Activated T-cell treated with anti-CD3 and anti-CD28 coated beads, Interleukin-2, amount 50 U/mL, for 72 hours (primary cell): ENCODE data around the gene GRIA4. TPM values are rescaled to one million over a fixed set of nuclear protein-coding genes. Genes with fewer than 3 reads are reported as not detected.

Experiments
- ATAC-seq, 2 donors: fragments of 150-1000 bp; cut with Tn5 transposase; replicated peaks in 1 of 2; 2 replicates each; pipeline ENCODE4 v1.10.0; 2021; ENCODE audit warnings: moderate library complexity in 2 of 2, mild to moderate bottlenecking in 1 of 2
- DNase-seq, 2 donors: peaks; one replicate each; pipeline ENCODE4 v3.0.0; 2021 to 2022; ENCODE audit warnings: mixed read lengths in 1 of 2
- H3K27ac Mint-ChIP-seq: one replicate; pipeline ENCODE4 v1.8.0; 2022; ENCODE audit warnings: mild to moderate bottlenecking, moderate library complexity, mixed read lengths
- H3K27me3 Mint-ChIP-seq: one replicate; pipeline ENCODE4 v1.8.0; 2022; ENCODE audit warnings: low read depth, mixed read lengths
- H3K36me3 Mint-ChIP-seq, 2 donors: one replicate each; pipeline ENCODE4 v1.8.0; 2022; ENCODE audit warnings: mixed read lengths in 2 of 2, mild to moderate bottlenecking in 1 of 2; ENCODE audit not compliant: insufficient read depth in 2 of 2
- H3K4me1 Mint-ChIP-seq: one replicate; pipeline ENCODE4 v1.8.0; 2022; ENCODE audit warnings: low read depth, mixed read lengths
- H3K4me3 Mint-ChIP-seq, 2 donors: one replicate each; pipeline ENCODE4 v1.8.0; 2022; ENCODE audit warnings: mild to moderate bottlenecking in 2 of 2, mixed read lengths in 2 of 2, moderate library complexity in 2 of 2
- H3K9me3 Mint-ChIP-seq, 2 donors: one replicate each; pipeline ENCODE4 v1.8.0; 2022; ENCODE audit warnings: mixed read lengths in 2 of 2
- total RNA-seq, 2 donors: library from RNA; stranded (reverse); gene quantifications; one replicate each; pipeline ENCODE4 v1.2.3, GENCODE V29; 2022

GRIA4 gene
- not detected for total RNA-seq

- no peaks in the 10 kb centered on the region for H3K36me3 Mint-ChIP-seq
- peak within 1 kb of the TSS; percentile 81 to 84 for H3K4me3 Mint-ChIP-seq
- peak; percentile 62 for ATAC-seq
Measured at GRCh38 chr11:105609832-105610781, at the start of gene GRIA4. Gene GRIA4, plus strand, starts transcription at chr11:105610073. Its CDS starts 925 bp downstream, at chr11:105610998.

GRCh38 chr11:105573091-105573490 is 36.8 kb upstream of the GRIA4 start:
- ATAC-seq (no peak), DNase-seq (no peak)
- Mint-ChIP-seq H3K4me3 (no peak overlapping the region), H3K27me3 (no peaks in the 10 kb centered on the region), H3K4me1 (no peaks in the 10 kb centered on the region), H3K27ac (no peak overlapping the region), H3K36me3 (no peaks in the 10 kb centered on the region), H3K9me3 (no peaks in the 10 kb centered on the region)

More at GRCh38 chr11:105609832-105610781, at the start of gene GRIA4:
- peak; percentile 7 to 27 for DNase-seq
- H3K9me3 Mint-ChIP-seq = peaks cover 0 to 3% of the 10 kb centered on the region in 2 donors
- peaks cover 64% of the 10 kb centered on the region for H3K27me3 Mint-ChIP-seq
- H3K4me1 Mint-ChIP-seq = peaks cover 17% of the 10 kb centered on the region
- H3K27ac Mint-ChIP-seq = no peak within 1 kb of the TSS

GRCh38 chr11:105574974-105575373 is 34.9 kb upstream of the GRIA4 start:
- DNase-seq = no peak
- no peak for ATAC-seq
- H3K4me3 Mint-ChIP-seq = no peak overlapping the region
- no peaks in the 10 kb centered on the region for H3K36me3 Mint-ChIP-seq
- H3K9me3 Mint-ChIP-seq = no peaks in the 10 kb centered on the region
- H3K27ac Mint-ChIP-seq = no peak overlapping the region
- no peaks in the 10 kb centered on the region for H3K27me3 Mint-ChIP-seq
- no peaks in the 10 kb centered on the region for H3K4me1 Mint-ChIP-seq

GRCh38 chr11:105577641-105578040 is 32.2 kb upstream of the GRIA4 start:
- Mint-ChIP-seq H3K4me1 (no peaks in the 10 kb centered on the region), H3K4me3 (no peak overlapping the region), H3K27ac (no peak overlapping the region), H3K9me3 (no peaks in the 10 kb centered on the region), H3K27me3 (no peaks in the 10 kb centered on the region), H3K36me3 (no peaks in the 10 kb centered on the region)
- DNase-seq (no peak), ATAC-seq (no peak)

- ATAC-seq (no peak), DNase-seq (no peak)
- Mint-ChIP-seq H3K27ac (no peak overlapping the region), H3K4me3 (no peak overlapping the region), H3K9me3 (no peaks in the 10 kb centered on the region), H3K36me3 (no peaks in the 10 kb centered on the region), H3K4me1 (no peaks in the 10 kb centered on the region), H3K27me3 (no peaks in the 10 kb centered on the region)
Measured at GRCh38 chr11:105579111-105579510, 30.8 kb upstream of the GRIA4 start.

- Mint-ChIP-seq H3K27me3 (no peaks in the 10 kb centered on the region), H3K36me3 (no peaks in the 10 kb centered on the region), H3K9me3 (no peaks in the 10 kb centered on the region), H3K4me1 (no peaks in the 10 kb centered on the region), H3K4me3 (no peak overlapping the region), H3K27ac (no peak overlapping the region)
- ATAC-seq (no peak), DNase-seq (no peak)
Measured at GRCh38 chr11:105582497-105582896, 27.4 kb upstream of the GRIA4 start.

GRCh38 chr11:105588001-105588400 is 21.9 kb upstream of the GRIA4 start:
- Mint-ChIP-seq H3K9me3 (no peaks in the 10 kb centered on the region), H3K27ac (no peak overlapping the region), H3K4me3 (no peak overlapping the region), H3K27me3 (no peaks in the 10 kb centered on the region), H3K4me1 (no peaks in the 10 kb centered on the region), H3K36me3 (no peaks in the 10 kb centered on the region)
- no peak for DNase-seq
- no peak for ATAC-seq

GRCh38 chr11:105589346-105589745 is 20.5 kb upstream of the GRIA4 start:
- ATAC-seq = no peak
- Mint-ChIP-seq H3K27ac (no peak overlapping the region), H3K4me1 (no peaks in the 10 kb centered on the region), H3K9me3 (no peaks in the 10 kb centered on the region), H3K36me3 (no peaks in the 10 kb centered on the region), H3K4me3 (no peak overlapping the region), H3K27me3 (no peaks in the 10 kb centered on the region)
- no peak for DNase-seq

- H3K36me3 Mint-ChIP-seq = no peaks in the 10 kb centered on the region
- H3K27me3 Mint-ChIP-seq = no peaks in the 10 kb centered on the region
- no peak for DNase-seq
- H3K4me3 Mint-ChIP-seq = no peak overlapping the region
- no peak for ATAC-seq
- no peaks in the 10 kb centered on the region for H3K4me1 Mint-ChIP-seq
- H3K9me3 Mint-ChIP-seq = peaks cover 0 to 2% of the 10 kb centered on the region in 2 donors
- no peak overlapping the region for H3K27ac Mint-ChIP-seq
Measured at GRCh38 chr11:105592035-105592434, 17.8 kb upstream of the GRIA4 start.

GRCh38 chr11:105598371-105598770 is 11.5 kb upstream of the GRIA4 start:
- Mint-ChIP-seq H3K27me3 (peaks cover 7% of the 10 kb centered on the region), H3K4me1 (no peaks in the 10 kb centered on the region), H3K36me3 (no peaks in the 10 kb centered on the region), H3K9me3 (peaks cover 0 to 2% of the 10 kb centered on the region in 2 donors), H3K4me3 (no peak overlapping the region), H3K27ac (no peak overlapping the region)
- ATAC-seq (no peak), DNase-seq (no peak)

- H3K36me3 Mint-ChIP-seq = no peaks in the 10 kb centered on the region
- H3K27me3 Mint-ChIP-seq = peaks cover 28% of the 10 kb centered on the region
- DNase-seq (no peak), ATAC-seq (no peak)
- no peak overlapping the region for H3K27ac Mint-ChIP-seq
- no peak overlapping the region for H3K4me3 Mint-ChIP-seq
- peaks cover 0 to 3% of the 10 kb centered on the region in 2 donors for H3K9me3 Mint-ChIP-seq
- no peaks in the 10 kb centered on the region for H3K4me1 Mint-ChIP-seq
Measured at GRCh38 chr11:105603156-105603555, 6.7 kb upstream of the GRIA4 start.

- Mint-ChIP-seq H3K4me3 (peak overlapping the region; percentile 81 to 84), H3K4me1 (peaks cover 17% of the 10 kb centered on the region), H3K27me3 (peaks cover 66% of the 10 kb centered on the region), H3K27ac (no peak overlapping the region), H3K9me3 (peaks cover 0 to 3% of the 10 kb centered on the region in 2 donors), H3K36me3 (no peaks in the 10 kb centered on the region)
- DNase-seq (peak; percentile 3 to 6), ATAC-seq (peak; percentile 51 to 59)
Measured at GRCh38 chr11:105609341-105609781, 512 bp upstream of the GRIA4 start.

- ATAC-seq (no peak), DNase-seq (no peak)
- Mint-ChIP-seq H3K36me3 (no peaks in the 10 kb centered on the region), H3K4me1 (peaks cover 17% of the 10 kb centered on the region), H3K4me3 (peak overlapping the region; percentile 81 to 84), H3K27ac (no peak overlapping the region), H3K9me3 (no peaks in the 10 kb centered on the region), H3K27me3 (peaks cover 55% of the 10 kb centered on the region)
Measured at GRCh38 chr11:105610871-105611571, 1.1 kb downstream of the GRIA4 start.
